K562 (cell line): Measurements from ENCODE around the gene GPC1.

Experiments used
- AFF4 ChIP-seq: sonication (generic); formaldehyde crosslinking; IDR thresholded peaks from 2 replicates; pipeline ENCODE4 v1.8.0; 2023; ENCODE audit warnings: mild to moderate bottlenecking, missing genetic modification reagents
- CTCF ChIP-seq, 3 experiments: IDR thresholded peaks in 2 of 3; conservative IDR thresholded peaks in 1 of 3; 2 replicates each; pipeline ENCODE4 v1.5.1; 2011 to 2012; ENCODE audit warnings: low read length in 3 of 3, mild to moderate bottlenecking in 3 of 3, control low read depth in 2 of 3, improper control_type of control experiment in 1 of 3, inconsistent platforms in 1 of 3, low read depth in 1 of 3, mixed read lengths in 1 of 3, moderate library complexity in 1 of 3; ENCODE audit not compliant: insufficient read depth in 2 of 3
- EP300 ChIP-seq: IDR thresholded peaks from 2 replicates; pipeline ENCODE4 v1.6.1; 2012; ENCODE audit warnings: low read length, improper control_type of control experiment
- FOXJ3 ChIP-seq: sonication (generic); formaldehyde crosslinking; IDR thresholded peaks from 2 replicates; pipeline ENCODE4 v1.4.0; 2020; ENCODE audit warnings: mild to moderate bottlenecking, missing genetic modification reagents
- FOXP1 ChIP-seq: sonication (generic); formaldehyde crosslinking; IDR thresholded peaks from 2 replicates; pipeline ENCODE4 v1.8.0; 2022; ENCODE audit warnings: mild to moderate bottlenecking, missing genetic modification reagents
- JUND ChIP-seq, 2 experiments: IDR thresholded peaks; 2 replicates in 1 of 2; 3 replicates in 1 of 2; pipeline ENCODE4 v1.6.1; 2011; ENCODE audit warnings: borderline replicate concordance in 2 of 2, low read depth in 2 of 2, low read length in 2 of 2, improper control_type of control experiment in 1 of 2, missing biosample characterization in 1 of 2, missing genetic modification characterization in 1 of 2, missing genetic modification reagents in 1 of 2
- MTF1 ChIP-seq: fragments of 250-450 bp; sonication (Bioruptor Pico); IDR thresholded peaks from 2 replicates; pipeline ENCODE4 v1.9.0; 2021; ENCODE audit warnings: moderate library complexity, mild to moderate bottlenecking, inconsistent platforms, borderline replicate concordance
- ZNF263 ChIP-seq: sonication (generic); formaldehyde crosslinking; IDR thresholded peaks from 2 replicates; pipeline ENCODE4 v1.8.0; 2022; ENCODE audit warnings: mild to moderate bottlenecking, missing genetic modification reagents, borderline replicate concordance
- TF ChIP-seq, protein P1 (sequence below), 2 experiments: IDR thresholded peaks; 2 replicates each; pipeline ENCODE4 v1.6.1; 2012; ENCODE audit warnings: improper control_type of control experiment in 2 of 2, low read depth in 2 of 2, low read length in 2 of 2, borderline replicate concordance in 1 of 2

DNA sequence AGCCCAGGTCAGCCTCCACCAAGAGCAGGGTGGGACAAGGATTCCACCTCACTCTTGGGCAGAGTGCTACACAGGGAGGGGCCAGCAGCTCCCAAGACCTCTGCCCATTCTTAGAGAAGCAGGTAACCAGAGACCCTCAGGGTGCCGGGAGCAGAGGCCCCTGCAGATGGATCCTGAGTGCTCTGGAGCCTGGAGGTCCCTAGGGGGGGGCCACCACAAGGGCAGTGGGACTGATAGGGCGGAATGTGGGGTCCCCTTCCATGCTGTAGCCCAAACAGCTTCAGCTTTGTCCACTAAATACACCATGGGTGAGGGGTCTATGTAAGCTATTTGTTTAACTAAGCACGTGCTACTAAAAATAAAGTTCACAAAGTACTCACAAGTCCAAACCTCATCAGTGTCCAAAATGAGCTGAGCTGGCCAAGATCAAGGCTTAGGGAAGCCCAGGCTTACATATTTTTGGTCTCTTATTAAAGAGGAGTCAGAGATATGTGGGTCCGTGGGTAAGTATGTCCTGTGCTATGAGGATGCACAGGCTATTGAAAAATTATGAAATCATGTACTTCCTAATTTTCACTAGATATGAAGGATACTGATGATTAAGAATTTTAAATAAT, 21.5 kb upstream of the GPC1 start:
- TF ChIP-seq CTCF (IDR thresholded peaks at IDR 0.05 in 2 of 3, conservative IDR thresholded peaks at IDR 0.05 in 1 of 3; ENCODE audit: insufficient read depth in 2 of 3, low read depth in 1 of 3, low read length in 3 of 3) (no peak), ZNF263 (CRISPR knock-in tag) (no peak), AFF4 (no peak), EP300 (no peak), FOXP1 (CRISPR knock-in tag) (no peak), FOXJ3 (CRISPR knock-in tag) (no peak), MTF1 (CRISPR knock-in tag) (no peak), JUND (IDR thresholded peaks at IDR 0.05; ENCODE audit: borderline replicate concordance, low read depth, low read length) (no peak), JUND (tag; IDR thresholded peaks at IDR 0.05; ENCODE audit: borderline replicate concordance, low read depth, low read length) (no peak)
- TF ChIP-seq, protein P1, sequence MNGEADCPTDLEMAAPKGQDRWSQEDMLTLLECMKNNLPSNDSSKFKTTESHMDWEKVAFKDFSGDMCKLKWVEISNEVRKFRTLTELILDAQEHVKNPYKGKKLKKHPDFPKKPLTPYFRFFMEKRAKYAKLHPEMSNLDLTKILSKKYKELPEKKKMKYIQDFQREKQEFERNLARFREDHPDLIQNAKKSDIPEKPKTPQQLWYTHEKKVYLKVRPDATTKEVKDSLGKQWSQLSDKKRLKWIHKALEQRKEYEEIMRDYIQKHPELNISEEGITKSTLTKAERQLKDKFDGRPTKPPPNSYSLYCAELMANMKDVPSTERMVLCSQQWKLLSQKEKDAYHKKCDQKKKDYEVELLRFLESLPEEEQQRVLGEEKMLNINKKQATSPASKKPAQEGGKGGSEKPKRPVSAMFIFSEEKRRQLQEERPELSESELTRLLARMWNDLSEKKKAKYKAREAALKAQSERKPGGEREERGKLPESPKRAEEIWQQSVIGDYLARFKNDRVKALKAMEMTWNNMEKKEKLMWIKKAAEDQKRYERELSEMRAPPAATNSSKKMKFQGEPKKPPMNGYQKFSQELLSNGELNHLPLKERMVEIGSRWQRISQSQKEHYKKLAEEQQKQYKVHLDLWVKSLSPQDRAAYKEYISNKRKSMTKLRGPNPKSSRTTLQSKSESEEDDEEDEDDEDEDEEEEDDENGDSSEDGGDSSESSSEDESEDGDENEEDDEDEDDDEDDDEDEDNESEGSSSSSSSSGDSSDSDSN (IDR thresholded peaks at IDR 0.05; ENCODE audit: borderline replicate concordance in 1 of 2, low read depth in 2 of 2, low read length in 2 of 2), result no peak
